ENCODE measurements around the gene PLEKHN1.

Gene PLEKHN1

GRCh38 chr1:923991-924655, 42.2 kb upstream of the PLEKHN1 start:
- H3K4me3 ChIP-seq (ENCODE audit: low read length), result 0 out of 2 replicates have a peak overlapping the region, but pooled peaks have one; percentile 10
- H3K36me3 ChIP-seq (replicated peaks; ENCODE audit: low read depth, low read length), result no peaks in the 10 kb centered on the region
- H3K79me2 ChIP-seq (ENCODE audit: low read length), result no peaks in the 10 kb centered on the region
- peak overlapping the region; percentile 24; the same call in 1 of the 2 replicates for H3K4me2 ChIP-seq (ENCODE audit: low read length)
- H3K4me1 ChIP-seq (ENCODE audit: low read length), result 0 out of 2 replicates have a peak, but pooled peaks cover 6% of the 10 kb centered on the region
- no peaks in the 10 kb centered on the region for H4K20me1 ChIP-seq (ENCODE audit: insufficient read depth, low read length)
- no peak overlapping the region for H3K9ac ChIP-seq (ENCODE audit: low read length)
- H3K9me3 ChIP-seq (ENCODE audit: insufficient read depth, low read length), result no peaks in the 10 kb centered on the region
- no peak for TF ChIP-seq CTCF (IDR thresholded peaks at IDR 0.05; ENCODE audit: low read depth, low read length)
- TF ChIP-seq EZH2phosphoT487 (IDR thresholded peaks at IDR 0.05; ENCODE audit: low read depth), result no peak
- H2AFZ ChIP-seq (ENCODE audit: low read depth, low read length), result no peak overlapping the region
- H3K27me3 ChIP-seq (ENCODE audit: low read depth, low read length), result 0 out of 2 replicates have a peak, but pooled peaks cover 8% of the 10 kb centered on the region
- H3K27ac ChIP-seq (ENCODE audit: low read length), result no peak overlapping the region

- Histone ChIP-seq H3K9ac (ENCODE audit: low read length) (no peak overlapping the region), H3K4me2 (ENCODE audit: low read length) (no peak overlapping the region), H2AFZ (ENCODE audit: low read depth, low read length) (no peak overlapping the region), H3K27ac (ENCODE audit: low read length) (no peak overlapping the region), H3K9me3 (ENCODE audit: insufficient read depth, low read length) (no peaks in the 10 kb centered on the region), H3K79me2 (ENCODE audit: low read length) (no peaks in the 10 kb centered on the region), H3K4me3 (ENCODE audit: low read length) (no peak overlapping the region), H3K4me1 (ENCODE audit: low read length) (0 out of 2 replicates have a peak, but pooled peaks cover 6% of the 10 kb centered on the region), H3K36me3 (replicated peaks; ENCODE audit: low read depth, low read length) (no peaks in the 10 kb centered on the region), H4K20me1 (ENCODE audit: insufficient read depth, low read length) (no peaks in the 10 kb centered on the region), H3K27me3 (ENCODE audit: low read depth, low read length) (0 out of 2 replicates have a peak, but pooled peaks cover 8% of the 10 kb centered on the region)
- no peak for TF ChIP-seq CTCF (IDR thresholded peaks at IDR 0.05; ENCODE audit: low read depth, low read length)
- no peak for TF ChIP-seq EZH2phosphoT487 (IDR thresholded peaks at IDR 0.05; ENCODE audit: low read depth)
Measured at GRCh38 chr1:924656-925560, 41.4 kb upstream of the PLEKHN1 start.

- H3K4me1 ChIP-seq (ENCODE audit: low read length), result 0 out of 2 replicates have a peak, but pooled peaks cover 4% of the 10 kb centered on the region
- H3K4me2 ChIP-seq (ENCODE audit: low read length), result no peak overlapping the region
- TF ChIP-seq CTCF (IDR thresholded peaks at IDR 0.05; ENCODE audit: low read depth, low read length) (no peak), EZH2phosphoT487 (IDR thresholded peaks at IDR 0.05; ENCODE audit: low read depth) (no peak)
- no peak overlapping the region for H3K27ac ChIP-seq (ENCODE audit: low read length)
- no peaks in the 10 kb centered on the region for H3K36me3 ChIP-seq (replicated peaks; ENCODE audit: low read depth, low read length)
- no peak overlapping the region for H3K9ac ChIP-seq (ENCODE audit: low read length)
- H2AFZ ChIP-seq (ENCODE audit: low read depth, low read length), result no peak overlapping the region
- no peaks in the 10 kb centered on the region for H4K20me1 ChIP-seq (ENCODE audit: insufficient read depth, low read length)
- H3K4me3 ChIP-seq (ENCODE audit: low read length), result no peak overlapping the region
- H3K9me3 ChIP-seq (ENCODE audit: insufficient read depth, low read length), result no peaks in the 10 kb centered on the region
- H3K79me2 ChIP-seq (ENCODE audit: low read length), result no peaks in the 10 kb centered on the region
- H3K27me3 ChIP-seq (ENCODE audit: low read depth, low read length), result 0 out of 2 replicates have a peak, but pooled peaks cover 8% of the 10 kb centered on the region
Measured at GRCh38 chr1:925561-926421, 40.5 kb upstream of the PLEKHN1 start.

Measured in OCI-LY3 (cell line).